Neuronal stem cell (in vitro differentiated cells): Measurements from ENCODE around the gene GPC5.

Source experiments
- DNase-seq: peaks from one replicate; pipeline ENCODE4 v3.0.0-alpha.2; 2013; ENCODE audit warnings: low spot score
- H2AFZ ChIP-seq: one replicate; pipeline ENCODE4 v1.6.1; 2013; ENCODE audit warnings: mild to moderate bottlenecking, low read length, inconsistent platforms
- H2AK5ac ChIP-seq: 2 replicates; pipeline ENCODE4 v1.6.1; 2013; ENCODE audit warnings: low read depth, mild to moderate bottlenecking, inconsistent platforms, low read length, moderate library complexity, mixed read lengths
- H2BK120ac ChIP-seq: 2 replicates; pipeline ENCODE4 v1.6.1; 2013; ENCODE audit warnings: low read depth, mild to moderate bottlenecking, inconsistent platforms, low read length, moderate library complexity, mixed read lengths
- H2BK12ac ChIP-seq: one replicate; pipeline ENCODE4 v1.6.1; 2013; ENCODE audit warnings: low read length, inconsistent platforms
- H2BK15ac ChIP-seq: 2 replicates; pipeline ENCODE4 v1.6.1; 2013; ENCODE audit warnings: mild to moderate bottlenecking, low read length, inconsistent platforms, mixed read lengths
- H2BK5ac ChIP-seq: one replicate; pipeline ENCODE4 v1.6.1; 2013; ENCODE audit warnings: inconsistent platforms, mild to moderate bottlenecking, low read length, moderate library complexity
- H3K14ac ChIP-seq: one replicate; pipeline ENCODE4 v1.6.1; 2013; ENCODE audit warnings: low read length, inconsistent platforms
- H3K18ac ChIP-seq: 2 replicates; pipeline ENCODE4 v1.6.1; 2013; ENCODE audit warnings: low read length, inconsistent platforms
- H3K23ac ChIP-seq: 2 replicates; pipeline ENCODE4 v1.6.1; 2013; ENCODE audit warnings: low read depth, mild to moderate bottlenecking, mixed read lengths, low read length, inconsistent platforms; ENCODE audit not compliant: poor library complexity
- H3K27ac ChIP-seq: replicated peaks from 3 replicates; pipeline ENCODE4 v1.5.1; 2013; ENCODE audit warnings: low read length, inconsistent platforms
- H3K27me3 ChIP-seq, 3 experiments: 2 replicates each; pipeline ENCODE4 v1.6.1; 2013; ENCODE audit warnings: low read length in 3 of 3, mild to moderate bottlenecking in 2 of 3, inconsistent platforms in 1 of 3, low read depth in 1 of 3, mixed read lengths in 1 of 3, moderate library complexity in 1 of 3; ENCODE audit not compliant: control insufficient read depth in 3 of 3, insufficient read depth in 3 of 3
- H3K36me3 ChIP-seq, 2 donors: replicated peaks in 1 of 2; 2 replicates each; pipeline ENCODE4 v1.6.1; 2013; ENCODE audit warnings: low read length in 2 of 2; ENCODE audit not compliant: control insufficient read depth in 2 of 2, insufficient read depth in 2 of 2
- H3K4ac ChIP-seq: 2 replicates; pipeline ENCODE4 v1.6.1; 2013; ENCODE audit warnings: inconsistent platforms, mild to moderate bottlenecking, low read length, moderate library complexity
- H3K4me1 ChIP-seq, 2 donors: 1 replicate in 1 of 2; 2 replicates in 1 of 2; pipeline ENCODE4 v1.6.1; 2013; ENCODE audit warnings: low read length in 2 of 2, low read depth in 1 of 2; ENCODE audit not compliant: control insufficient read depth in 2 of 2, insufficient read depth in 1 of 2
- H3K4me2 ChIP-seq: one replicate; pipeline ENCODE4 v1.6.1; 2013; ENCODE audit warnings: mild to moderate bottlenecking, low read length, inconsistent platforms; ENCODE audit not compliant: insufficient read depth, poor library complexity, severe bottlenecking
- H3K4me3 ChIP-seq, 2 donors: 2 replicates each; pipeline ENCODE4 v1.5.1; 2013; ENCODE audit warnings: low read length in 2 of 2, mild to moderate bottlenecking in 2 of 2, inconsistent platforms in 1 of 2, moderate library complexity in 1 of 2
- H3K79me1 ChIP-seq: one replicate; pipeline ENCODE4 v1.6.1; 2013; ENCODE audit warnings: low read depth, mild to moderate bottlenecking, inconsistent platforms, low read length, moderate library complexity
- H3K9ac ChIP-seq: one replicate; pipeline ENCODE4 v1.6.1; 2013; ENCODE audit warnings: mild to moderate bottlenecking, low read depth, low read length, inconsistent platforms; ENCODE audit not compliant: poor library complexity
- H3K9me3 ChIP-seq, 2 donors: replicated peaks in 1 of 2; 2 replicates each; pipeline versions ENCODE3 to v1.6.1; 2013; ENCODE audit warnings: low read length in 2 of 2, mild to moderate bottlenecking in 2 of 2, inconsistent platforms in 1 of 2, low read depth in 1 of 2, mixed read lengths in 1 of 2, moderate library complexity in 1 of 2; ENCODE audit not compliant: control insufficient read depth in 2 of 2, insufficient read depth in 1 of 2
- H4K8ac ChIP-seq: one replicate; pipeline ENCODE4 v1.6.1; 2013; ENCODE audit warnings: low read depth, mild to moderate bottlenecking, inconsistent platforms, low read length, moderate library complexity
- H4K91ac ChIP-seq: one replicate; pipeline ENCODE4 v1.6.1; 2013; ENCODE audit warnings: low read length, low read depth, mild to moderate bottlenecking, inconsistent platforms; ENCODE audit not compliant: poor library complexity
- WGBS, 2 donors: extraction: QIAGEN DNeasy Blood & Tissue Kit; methylation state at CpG; one replicate each; pipeline ENCODE4 v1.1.7; 2013; ENCODE audit warnings: missing lambda C conversion rate in 2 of 2, mixed read lengths in 1 of 2; ENCODE audit not compliant: insufficient read length in 2 of 2, insufficient replicate concordance in 1 of 2; ENCODE audit errors: extremely low coverage in 2 of 2; 5-methylcytosine and 5-hydroxymethylcytosine counted together

The GPC5 gene

GRCh38 chr13:91813253-91813652 lies 414.8 kb downstream of the GPC5 start:
- Histone ChIP-seq H2BK15ac (no peak overlapping the region), H3K4ac (no peak overlapping the region), H3K4me1 (no peaks in the 10 kb centered on the region), H2BK12ac (no peak overlapping the region), H2BK120ac (no peak overlapping the region), H3K14ac (no peak overlapping the region), H2AFZ (no peak overlapping the region), H3K9ac (no peak overlapping the region), H3K4me3 (no peak overlapping the region), H3K23ac (no peak overlapping the region), H3K27me3 (no peaks in the 10 kb centered on the region), H3K27ac (no peak overlapping the region), H3K18ac (no peak overlapping the region), H3K79me1 (no peaks in the 10 kb centered on the region), H3K36me3 (no peaks in the 10 kb centered on the region), H4K91ac (no peak overlapping the region), H2AK5ac (no peak overlapping the region), H4K8ac (no peak overlapping the region), H3K9me3 (no peaks in the 10 kb centered on the region), H2BK5ac (no peak overlapping the region), H3K4me2 (no peak overlapping the region)
- WGBS, 2 donors = no CpG with 5 or more reads among the region's 4 CpGs
- DNase-seq = no peak

GRCh38 chr13:91816263-91816807 lies 417.9 kb downstream of the GPC5 start:
- no peak overlapping the region for H2AK5ac ChIP-seq

GRCh38 chr13:91817250-91817649 lies 418.8 kb downstream of the GPC5 start:
- Histone ChIP-seq H3K9ac (no peak overlapping the region), H3K18ac (no peak overlapping the region), H3K14ac (no peak overlapping the region)

More at GRCh38 chr13:91816263-91816807, 417.9 kb downstream of the GPC5 start:
- H2BK15ac ChIP-seq = no peak overlapping the region
- H3K4me1 ChIP-seq = no peaks in the 10 kb centered on the region
- no peak overlapping the region for H3K4me3 ChIP-seq
- H4K91ac ChIP-seq = no peak overlapping the region
- no peak overlapping the region for H3K18ac ChIP-seq
- H2AFZ ChIP-seq = no peak overlapping the region
- H3K27me3 ChIP-seq = no peaks in the 10 kb centered on the region
- no CpG with 5 or more reads among the region's 4 CpGs for WGBS, 2 donors
- H3K9me3 ChIP-seq = no peaks in the 10 kb centered on the region
- no peak for DNase-seq
- no peak overlapping the region for H2BK5ac ChIP-seq
- no peak overlapping the region for H4K8ac ChIP-seq
- H3K79me1 ChIP-seq = no peaks in the 10 kb centered on the region
- no peak overlapping the region for H3K14ac ChIP-seq
- no peak overlapping the region for H2BK120ac ChIP-seq
- no peak overlapping the region for H3K27ac ChIP-seq
- no peak overlapping the region for H2BK12ac ChIP-seq
- no peak overlapping the region for H3K23ac ChIP-seq
- H3K4me2 ChIP-seq = no peak overlapping the region
- no peak overlapping the region for H3K4ac ChIP-seq
- H3K9ac ChIP-seq = no peak overlapping the region
- H3K36me3 ChIP-seq = no peaks in the 10 kb centered on the region

GRCh38 chr13:91824416-91824815 lies 426.0 kb downstream of the GPC5 start:
- no peak overlapping the region for H3K4me3 ChIP-seq
- no peak overlapping the region for H2BK15ac ChIP-seq
- no peak overlapping the region for H2BK12ac ChIP-seq

More at GRCh38 chr13:91817250-91817649, 418.8 kb downstream of the GPC5 start:
- Histone ChIP-seq H3K27me3 (no peaks in the 10 kb centered on the region), H2BK120ac (no peak overlapping the region), H3K9me3 (no peaks in the 10 kb centered on the region), H3K36me3 (no peaks in the 10 kb centered on the region), H3K4me1 (no peaks in the 10 kb centered on the region), H3K4me3 (no peak overlapping the region), H2BK5ac (no peak overlapping the region), H3K4ac (no peak overlapping the region), H3K27ac (no peak overlapping the region), H3K4me2 (no peak overlapping the region), H2BK12ac (no peak overlapping the region), H3K23ac (no peak overlapping the region), H4K8ac (no peak overlapping the region), H2AFZ (no peak overlapping the region), H2BK15ac (no peak overlapping the region), H2AK5ac (no peak overlapping the region), H3K79me1 (no peaks in the 10 kb centered on the region), H4K91ac (no peak overlapping the region)
- WGBS, 2 donors = 100% methylated on average over 1 of the region's 5 CpGs; no CpG with 5 or more reads in 1 of the 2 donors
- no peak for DNase-seq

More at GRCh38 chr13:91824416-91824815, 426.0 kb downstream of the GPC5 start:
- no peaks in the 10 kb centered on the region for H3K36me3 ChIP-seq
- H3K18ac ChIP-seq = no peak overlapping the region
- H3K14ac ChIP-seq = no peak overlapping the region
- H3K27ac ChIP-seq = no peak overlapping the region
- DNase-seq = no peak
- no peaks in the 10 kb centered on the region for H3K9me3 ChIP-seq
- H3K4me1 ChIP-seq = no peaks in the 10 kb centered on the region
- H3K27me3 ChIP-seq = no peaks in the 10 kb centered on the region
- no peaks in the 10 kb centered on the region for H3K79me1 ChIP-seq
- no peak overlapping the region for H2AK5ac ChIP-seq
- no peak overlapping the region for H3K9ac ChIP-seq
- no peak overlapping the region for H2BK120ac ChIP-seq
- no peak overlapping the region for H2BK5ac ChIP-seq
- no peak overlapping the region for H4K8ac ChIP-seq
- no peak overlapping the region for H4K91ac ChIP-seq
- no peak overlapping the region for H3K4ac ChIP-seq
- no peak overlapping the region for H2AFZ ChIP-seq
- H3K4me2 ChIP-seq = no peak overlapping the region
- no peak overlapping the region for H3K23ac ChIP-seq
